ENCODE results near the gene DNMT1.
"Not testable (repeated sequence)": the region's sequence is repeated elsewhere in the genome, so short reads cannot be mapped to it uniquely, and the experiment has no call there.

DNMT1 gene

GRCh38 chr19:10182076-10182475 is 12.7 kb downstream of the DNMT1 start:
- DNase-seq: no peak

- DNase-seq: no peak
Measured at GRCh38 chr19:10180459-10180858, 14.3 kb downstream of the DNMT1 start.

GRCh38 chr19:10180024-10180423 is 14.7 kb downstream of the DNMT1 start:
- DNase-seq: not testable (repeated sequence)

- peak; percentile 68 for DNase-seq
Measured at GRCh38 chr19:10173527-10173926, 21.2 kb downstream of the DNMT1 start.

GRCh38 chr19:10168386-10168948 is 26.3 kb downstream of the DNMT1 start:
- no peak for DNase-seq

GRCh38 chr19:10167459-10167858 is 27.3 kb downstream of the DNMT1 start:
- DNase-seq: no peak

- DNase-seq: not testable (repeated sequence)
Measured at GRCh38 chr19:10166501-10166900, 28.3 kb downstream of the DNMT1 start.

- no peak for DNase-seq
Measured at GRCh38 chr19:10166046-10166445, 28.7 kb downstream of the DNMT1 start.

- DNase-seq: no peak
Measured at GRCh38 chr19:10163536-10163935, 31.2 kb downstream of the DNMT1 start.

GRCh38 chr19:10159610-10160009 is 35.1 kb downstream of the DNMT1 start:
- DNase-seq: no peak

- DNase-seq: no peak
Measured at GRCh38 chr19:10158485-10158884, 36.3 kb downstream of the DNMT1 start.

GRCh38 chr19:10158071-10158470 is 36.7 kb downstream of the DNMT1 start:
- DNase-seq: no peak

GRCh38 chr19:10155839-10156238 is 38.9 kb downstream of the DNMT1 start:
- peak; percentile 32 for DNase-seq

GRCh38 chr19:10152100-10152499 is 42.7 kb downstream of the DNMT1 start:
- DNase-seq: no peak

GRCh38 chr19:10151521-10151920 is 43.2 kb downstream of the DNMT1 start:
- DNase-seq: no peak

- no peak for DNase-seq
Measured at GRCh38 chr19:10149427-10149826, 45.3 kb downstream of the DNMT1 start.

GRCh38 chr19:10146142-10146541 is 48.6 kb downstream of the DNMT1 start:
- no peak for DNase-seq

GRCh38 chr19:10145031-10145430 is 49.7 kb downstream of the DNMT1 start:
- DNase-seq: no peak

GRCh38 chr19:10144361-10144760 is 50.4 kb downstream of the DNMT1 start:
- DNase-seq: no peak

- DNase-seq: no peak
Measured at GRCh38 chr19:10143681-10144080, 51.1 kb downstream of the DNMT1 start.

GRCh38 chr19:10142701-10143375 is 51.9 kb downstream of the DNMT1 start:
- DNase-seq: no peak

GRCh38 chr19:10141973-10142372 is 52.8 kb downstream of the DNMT1 start:
- no peak for DNase-seq

- DNase-seq: no peak
Measured at GRCh38 chr19:10141479-10141878, 53.3 kb downstream of the DNMT1 start.

GRCh38 chr19:10139952-10140351 is 54.8 kb downstream of the DNMT1 start:
- no peak for DNase-seq

All from EL (cell line).